HG02938 (cell line): ENCODE results near the gene PCDH9.

Experiments used
- ATAC-seq: cut with Tn5 transposase; IDR thresholded peaks from one replicate; pipeline ENCODE4 v1.9.1; 2021; ENCODE audit warnings: mild to moderate bottlenecking, moderate library complexity; ENCODE audit not compliant: unreplicated experiment

Gene PCDH9

DNA sequence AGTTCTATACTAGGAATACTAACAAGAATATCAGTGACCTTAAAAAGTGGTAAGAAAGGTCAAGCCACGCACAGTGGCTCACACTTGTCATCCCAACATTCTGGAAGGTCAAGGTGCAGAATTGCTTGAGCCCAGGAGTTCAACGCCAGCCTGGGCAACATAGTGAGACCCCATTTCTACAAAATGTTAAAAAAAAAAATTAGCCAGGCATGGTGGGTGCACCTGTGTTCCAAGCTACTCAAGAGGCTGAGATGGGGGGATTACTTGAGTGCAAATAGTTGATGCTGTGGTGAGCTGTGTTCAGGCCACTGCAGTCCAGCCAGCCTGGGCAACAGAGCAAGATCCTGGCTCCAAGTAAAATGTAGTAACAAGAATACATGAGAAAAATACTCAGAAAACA lies 61.8 kb downstream of the PCDH9 start:
- ATAC-seq: no peak

DNA sequence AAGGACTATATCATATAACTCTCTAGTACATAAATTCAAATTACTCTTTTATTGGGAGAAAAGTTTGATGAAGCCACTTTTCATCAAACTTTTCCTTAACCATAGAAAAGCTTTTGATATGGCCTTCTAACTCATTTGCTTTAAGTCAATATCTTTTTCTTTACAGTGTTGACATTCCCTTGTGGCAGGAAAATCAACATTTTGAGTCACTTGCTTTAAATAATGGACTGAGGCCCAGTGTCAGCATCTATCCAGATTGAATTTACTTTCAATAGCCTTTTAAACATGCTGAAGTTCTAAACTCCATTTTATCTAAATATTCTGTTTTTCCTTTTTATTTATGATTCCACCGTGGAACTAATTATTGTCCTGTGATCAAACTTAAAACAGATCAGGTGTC lies 62.7 kb downstream of the PCDH9 start:
- no peak for ATAC-seq

DNA sequence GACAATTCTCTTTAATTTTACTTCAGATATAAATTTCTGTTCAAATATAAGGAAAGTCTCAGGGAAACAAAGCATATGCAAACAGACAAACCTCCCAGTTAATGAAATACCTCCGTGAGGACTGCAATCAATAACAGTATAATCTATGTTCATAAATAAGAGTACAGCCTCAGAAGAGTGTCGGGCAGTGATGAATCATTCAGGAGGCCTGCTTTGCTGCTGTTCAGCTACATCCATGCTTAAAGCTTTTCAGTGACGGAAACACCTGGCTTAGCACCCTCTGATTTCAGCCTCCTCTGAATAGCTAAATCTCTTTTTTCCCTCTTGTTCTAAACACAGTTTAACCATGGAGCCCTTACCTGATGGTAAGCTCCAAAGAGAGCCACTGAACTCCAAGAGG lies 69.0 kb downstream of the PCDH9 start:
- ATAC-seq: no peak

DNA sequence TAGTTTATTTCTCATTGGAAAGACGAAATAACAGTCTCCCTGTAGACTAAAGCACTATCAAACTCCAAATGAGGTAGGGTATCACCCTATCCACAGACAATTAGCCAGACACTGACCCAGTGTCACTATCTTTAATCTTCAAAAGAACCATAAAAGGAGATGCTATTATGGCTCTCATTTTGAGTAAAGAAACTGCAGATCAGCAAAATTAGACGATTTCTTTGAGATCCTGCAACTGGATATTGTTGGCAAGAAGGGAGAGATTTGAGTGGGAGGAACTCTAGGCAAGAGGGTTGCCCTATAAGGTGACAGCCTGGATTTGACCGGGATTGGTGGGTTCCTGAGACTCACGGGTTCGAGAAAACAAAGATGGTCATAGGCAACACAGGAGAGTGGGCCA lies 71.2 kb downstream of the PCDH9 start:
- no peak for ATAC-seq

DNA sequence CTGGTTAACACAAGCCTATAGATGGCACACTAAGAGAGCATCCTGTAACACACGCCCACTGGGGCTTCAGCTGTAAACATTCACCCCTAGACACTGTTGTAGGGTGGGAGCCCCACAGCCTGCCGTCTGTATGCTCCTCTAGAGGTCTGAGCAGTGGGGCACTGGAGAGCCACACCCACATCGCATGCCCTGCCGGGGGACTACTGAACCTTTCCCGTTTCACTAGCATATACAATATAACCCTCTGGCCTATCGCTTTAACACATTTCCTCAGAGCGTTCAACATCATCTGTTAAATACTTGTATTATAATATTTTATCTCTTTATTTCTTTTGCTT lies 73.4 kb downstream of the PCDH9 start:
- no peak for ATAC-seq

DNA sequence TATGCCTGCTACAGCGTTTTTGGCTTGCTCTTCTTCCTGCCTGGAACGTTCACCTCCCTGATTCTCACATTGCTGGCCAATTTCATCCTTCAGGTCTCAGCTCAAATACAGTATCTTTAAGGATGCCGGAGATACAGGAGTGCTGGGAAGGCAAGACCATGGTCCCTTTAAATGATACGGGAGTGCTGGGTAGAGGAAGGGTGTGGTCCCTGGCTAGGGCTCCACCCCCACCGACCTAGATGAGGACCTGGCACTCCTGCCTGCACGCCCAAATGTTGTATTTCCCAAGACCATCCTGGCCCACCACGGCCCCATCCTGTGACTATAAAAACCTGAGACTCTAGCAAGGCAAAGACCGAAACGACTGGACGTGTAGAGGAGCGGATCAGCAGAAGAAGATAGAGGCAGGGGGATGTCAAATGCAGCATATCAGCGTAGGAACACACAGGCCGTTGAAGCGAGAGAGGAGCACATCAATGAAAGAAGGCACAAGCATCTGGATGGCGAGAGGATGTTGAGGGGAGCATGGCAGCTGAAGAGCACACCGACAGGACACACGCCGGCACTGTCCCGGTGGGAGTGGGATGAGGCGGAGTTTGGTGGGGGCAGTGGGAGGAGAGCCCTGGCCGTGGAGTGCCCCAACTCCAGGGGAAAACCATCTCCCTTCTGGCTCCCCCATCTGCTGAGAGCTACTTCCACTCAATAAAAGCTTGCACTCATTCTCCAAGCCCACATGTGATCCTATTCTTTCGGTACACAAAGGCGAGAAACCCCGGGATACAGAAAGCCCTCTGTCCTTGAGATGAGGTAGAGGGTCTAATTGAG lies 74.0 kb downstream of the PCDH9 start:
- ATAC-seq: no peak

DNA sequence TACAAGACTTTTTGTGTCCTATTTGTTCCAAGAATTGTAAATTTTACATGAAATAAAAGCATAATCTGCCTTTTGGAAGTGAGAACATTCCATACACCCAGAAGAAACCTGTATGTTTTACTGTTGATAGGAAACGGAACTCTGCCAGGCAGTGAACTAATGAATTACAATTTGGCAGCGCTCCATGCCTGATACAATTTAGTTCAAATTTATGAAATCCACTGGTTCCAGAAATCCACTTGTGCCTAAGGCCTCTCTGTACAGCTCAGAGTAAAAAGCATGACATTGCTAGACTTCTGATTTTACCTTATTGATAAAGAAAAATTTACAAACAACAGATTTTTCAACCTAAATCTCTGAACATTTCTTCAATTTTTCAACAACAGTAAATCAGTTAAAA lies 78.1 kb downstream of the PCDH9 start:
- no peak for ATAC-seq

DNA sequence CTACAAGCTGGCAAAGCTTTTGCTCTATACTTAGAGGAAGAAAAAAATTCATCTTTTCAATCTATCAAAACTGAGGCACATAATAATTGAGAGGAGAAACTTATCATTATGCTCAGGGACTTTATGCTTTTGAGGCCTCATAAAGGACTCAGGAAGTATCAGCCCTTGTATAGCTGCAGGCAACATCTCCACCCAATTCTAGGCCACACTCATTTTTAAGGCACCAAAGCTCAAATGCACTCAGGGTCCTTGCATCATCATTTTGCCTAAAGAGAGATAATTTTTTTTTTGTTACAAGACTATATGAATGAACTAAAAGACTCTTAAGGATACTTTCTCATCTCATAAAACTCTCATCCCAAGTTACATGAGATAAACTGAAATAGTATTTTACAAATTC lies 78.5 kb downstream of the PCDH9 start:
- no peak for ATAC-seq

DNA sequence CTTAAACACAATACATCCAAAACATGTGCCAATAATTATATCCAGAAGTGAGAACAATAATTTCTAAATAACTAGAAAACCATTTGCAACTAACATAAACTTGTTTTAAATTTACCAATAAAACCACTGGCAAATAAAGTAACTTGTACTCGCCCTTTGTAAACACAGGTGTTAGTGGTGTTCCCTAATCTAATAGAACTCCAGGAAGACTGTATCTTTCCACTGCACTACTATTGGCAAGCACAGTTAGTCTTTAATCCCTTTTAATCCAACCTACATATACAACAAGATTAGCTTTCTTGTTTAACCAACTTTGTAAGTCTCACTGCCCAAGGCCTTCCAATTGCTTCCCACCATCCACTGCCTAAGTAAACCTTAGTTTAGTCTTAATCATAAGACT lies 79.5 kb downstream of the PCDH9 start:
- ATAC-seq: no peak

DNA sequence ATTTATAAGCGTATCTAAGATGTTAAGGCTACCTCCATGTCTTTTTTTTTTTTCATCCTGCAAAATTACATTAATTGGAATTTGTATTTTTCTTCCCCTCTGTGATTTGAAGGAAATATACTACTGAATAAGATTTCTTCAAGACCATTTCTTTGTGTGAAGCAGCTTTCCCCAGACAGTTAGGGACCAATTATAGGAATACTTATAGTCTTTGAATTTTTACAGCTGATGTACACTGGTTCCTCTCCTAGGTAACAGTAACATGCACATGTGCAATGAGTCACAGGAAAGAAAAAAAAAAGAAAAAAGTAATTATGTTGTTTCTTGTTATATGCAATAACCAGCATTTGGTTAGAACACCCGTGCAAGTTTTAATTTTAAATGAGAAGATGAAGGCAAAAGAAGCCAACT lies 82.0 kb downstream of the PCDH9 start:
- no peak for ATAC-seq

DNA sequence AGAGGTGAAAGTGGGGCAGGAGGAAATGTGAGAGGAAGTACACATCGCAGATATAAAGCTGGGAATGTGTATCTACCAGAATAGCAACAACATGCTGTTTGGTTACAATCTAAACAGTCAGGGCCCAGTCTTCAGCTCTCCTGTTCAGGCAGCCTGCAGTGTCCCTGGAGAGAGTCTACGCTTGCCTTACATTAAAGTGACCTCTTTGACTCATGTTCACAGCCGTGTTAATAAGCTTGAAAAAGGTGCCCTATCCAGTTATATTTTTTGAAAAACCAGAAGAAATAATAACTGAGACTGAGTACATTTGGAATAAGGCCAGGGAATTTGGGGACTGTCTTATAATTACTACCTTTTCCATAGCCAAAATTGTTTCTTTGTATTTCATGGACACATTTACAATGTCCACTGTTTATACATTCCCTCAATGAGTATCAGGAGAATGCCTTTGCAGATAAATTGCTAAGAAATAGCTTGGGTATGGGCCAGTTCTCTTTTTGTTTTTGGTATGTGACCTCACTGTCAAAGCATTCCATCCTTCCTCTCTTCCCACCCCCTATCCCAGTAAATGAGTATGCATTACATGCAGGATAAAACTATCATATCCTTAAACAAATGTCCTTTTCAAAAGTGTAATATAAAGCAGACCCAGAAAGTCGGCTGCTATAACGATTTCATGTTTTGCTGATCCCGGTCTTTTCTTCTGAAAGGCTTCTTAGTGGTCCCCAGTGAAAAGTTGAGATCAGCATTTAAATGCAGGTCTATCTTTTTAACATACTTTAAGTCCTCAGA lies 82.6 kb downstream of the PCDH9 start:
- no peak for ATAC-seq

DNA sequence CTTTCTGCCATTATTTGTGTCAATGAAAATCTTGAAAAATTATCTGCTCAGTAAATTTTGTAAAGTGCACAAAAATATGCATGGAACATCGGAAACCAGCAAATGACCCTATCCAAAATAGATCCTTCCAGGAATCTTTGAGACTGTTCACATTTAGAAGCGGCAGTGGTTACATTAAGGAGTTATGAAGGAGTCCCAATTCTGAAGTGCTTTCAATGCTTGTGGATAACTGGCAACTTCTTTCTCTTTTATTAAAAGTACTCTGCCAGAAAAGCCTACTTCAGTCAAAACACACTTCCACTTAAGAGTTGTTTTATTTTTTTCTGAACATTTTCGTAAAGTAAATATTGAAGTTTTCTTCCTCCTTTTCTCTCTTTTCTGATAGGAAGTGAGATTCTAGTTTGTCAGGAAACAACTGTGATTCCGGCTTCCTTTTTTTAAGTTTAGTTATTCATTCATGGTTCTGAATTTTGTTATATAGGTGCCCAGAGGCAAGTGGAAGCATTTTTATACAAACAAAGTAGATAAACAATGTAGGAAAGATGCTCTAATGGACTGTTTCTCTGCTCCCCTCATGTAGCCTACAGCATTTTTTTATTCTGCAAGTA lies 83.5 kb downstream of the PCDH9 start:
- no peak for ATAC-seq

DNA sequence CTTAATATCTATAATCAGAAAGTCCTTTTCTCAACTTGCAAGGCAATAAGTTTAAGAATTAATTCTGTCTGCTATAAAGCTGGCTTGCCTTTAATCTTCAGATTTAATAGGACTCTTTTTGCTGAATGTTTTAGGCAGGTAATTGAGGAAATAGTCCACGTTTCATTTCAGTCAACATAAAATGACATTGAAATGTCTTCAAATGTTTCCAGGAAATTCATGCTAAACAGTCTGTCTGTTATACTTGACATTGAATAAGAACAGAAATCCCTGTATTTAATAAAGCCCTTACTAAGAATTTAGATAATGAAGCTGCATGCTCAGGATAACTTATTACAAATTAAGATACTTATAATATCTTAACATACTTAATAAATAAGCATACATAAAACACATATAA lies 84.2 kb downstream of the PCDH9 start:
- no peak for ATAC-seq

DNA sequence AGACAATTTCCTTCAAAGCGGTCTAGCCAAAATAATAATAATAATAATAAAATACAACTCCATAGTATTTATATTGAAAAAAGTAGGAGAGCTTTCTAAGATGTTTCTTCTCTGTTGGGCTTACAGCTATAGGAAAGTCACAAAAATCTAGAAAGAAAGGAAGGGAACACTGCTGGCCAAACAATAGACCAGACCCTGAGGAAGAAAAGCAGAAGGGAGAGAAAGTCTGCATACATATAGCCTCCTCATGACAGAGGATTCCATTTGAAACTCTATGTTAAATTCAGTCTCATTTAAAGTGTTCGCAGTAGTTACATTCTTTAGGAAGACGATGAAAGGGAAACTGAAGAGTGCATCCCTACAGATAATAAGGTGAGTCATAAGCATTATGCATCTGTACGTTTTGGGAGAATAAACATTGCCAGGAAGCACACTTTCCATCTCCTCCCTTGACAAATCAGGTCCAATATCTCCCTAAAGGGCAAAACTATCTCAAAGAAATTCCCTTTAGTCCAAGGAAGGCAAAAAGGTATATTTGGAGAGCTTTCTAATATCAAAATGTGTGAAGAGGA lies 86.5 kb downstream of the PCDH9 start:
- no peak for ATAC-seq

DNA sequence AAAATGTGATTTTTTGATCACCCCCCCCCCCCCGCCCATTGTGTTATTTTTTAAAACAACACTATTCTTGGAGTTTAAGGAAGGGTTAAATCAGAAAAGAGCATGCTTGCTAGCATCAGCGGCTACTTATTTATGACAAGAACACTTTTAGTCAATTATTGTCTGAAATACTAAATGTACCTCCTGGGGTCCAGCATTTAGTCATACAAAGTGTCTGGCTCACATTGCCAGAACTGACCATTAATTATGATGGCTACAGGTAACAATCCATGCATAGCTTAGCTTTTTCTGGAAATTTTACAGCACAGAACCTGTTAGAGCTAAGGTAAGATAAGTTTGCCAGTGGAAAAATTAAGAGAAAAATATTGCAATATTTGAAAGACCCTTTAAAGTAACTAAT lies 90.1 kb downstream of the PCDH9 start:
- ATAC-seq: no peak

DNA sequence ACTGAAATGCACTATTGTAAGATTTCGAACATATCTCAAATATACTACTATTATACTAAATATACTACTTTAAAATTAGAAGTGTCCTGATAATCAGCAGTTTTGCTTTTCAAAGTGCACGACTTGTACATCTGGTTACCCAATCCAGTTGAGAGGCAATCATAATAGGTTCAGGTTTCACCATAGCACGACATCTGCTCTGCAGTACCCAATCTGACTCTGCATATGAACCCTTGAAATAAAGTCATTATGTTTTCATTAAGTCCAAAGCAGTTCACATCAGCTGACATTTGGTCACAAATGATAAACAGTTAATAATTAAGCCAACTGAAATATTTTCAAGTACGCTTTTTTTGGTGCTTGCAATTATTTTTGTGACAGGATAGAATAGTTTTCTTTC lies 90.6 kb downstream of the PCDH9 start:
- no peak for ATAC-seq

DNA sequence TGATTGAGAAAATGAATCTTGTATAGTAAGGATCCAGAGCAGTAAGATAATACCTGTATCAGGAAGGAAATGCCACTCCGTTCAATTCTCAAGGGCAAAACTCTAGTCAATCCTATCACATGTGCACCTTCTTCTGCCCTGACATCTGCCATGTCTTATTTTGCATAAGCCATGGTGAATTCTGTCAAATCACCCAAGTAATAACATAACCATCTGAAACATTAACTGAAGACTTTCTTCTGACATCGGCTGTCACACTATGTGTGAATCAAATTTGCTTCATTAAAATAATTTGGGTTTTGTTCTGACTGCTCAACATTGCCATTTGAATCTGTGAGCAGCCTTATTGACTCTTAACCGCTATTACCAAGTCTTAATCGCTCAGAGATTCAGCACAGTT lies 91.2 kb downstream of the PCDH9 start:
- ATAC-seq: no peak

DNA sequence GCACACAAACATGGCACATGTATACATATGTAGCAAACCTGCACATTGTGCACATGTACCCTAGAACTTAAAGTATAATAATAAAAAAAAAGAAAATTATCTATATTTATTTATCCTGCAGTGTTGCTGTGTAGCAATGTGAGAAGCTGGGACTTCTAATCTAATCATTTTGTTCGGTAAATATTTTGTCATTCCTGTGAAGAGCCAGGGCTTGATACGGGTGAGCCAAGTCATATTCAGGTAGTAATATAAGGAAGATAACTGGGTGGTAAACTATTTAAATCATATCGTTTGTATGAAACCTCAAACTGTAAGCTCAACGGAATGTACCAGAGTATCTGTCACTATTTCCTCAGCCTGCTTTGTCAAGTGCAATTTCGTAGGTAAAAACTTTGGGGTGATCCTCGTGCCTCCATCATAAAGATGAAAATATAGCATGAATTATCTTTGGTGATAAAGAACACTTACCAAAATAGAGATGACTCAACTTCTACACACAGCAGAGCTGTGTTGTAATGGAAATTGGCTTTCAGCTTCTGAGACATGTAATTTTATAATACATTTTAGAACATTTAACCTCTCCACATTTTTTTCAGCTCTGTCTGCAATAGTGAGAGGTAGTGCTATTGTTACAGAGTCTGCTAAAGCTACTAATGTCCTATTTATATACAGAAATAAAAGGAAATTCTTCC lies 92.9 kb downstream of the PCDH9 start:
- no peak for ATAC-seq

DNA sequence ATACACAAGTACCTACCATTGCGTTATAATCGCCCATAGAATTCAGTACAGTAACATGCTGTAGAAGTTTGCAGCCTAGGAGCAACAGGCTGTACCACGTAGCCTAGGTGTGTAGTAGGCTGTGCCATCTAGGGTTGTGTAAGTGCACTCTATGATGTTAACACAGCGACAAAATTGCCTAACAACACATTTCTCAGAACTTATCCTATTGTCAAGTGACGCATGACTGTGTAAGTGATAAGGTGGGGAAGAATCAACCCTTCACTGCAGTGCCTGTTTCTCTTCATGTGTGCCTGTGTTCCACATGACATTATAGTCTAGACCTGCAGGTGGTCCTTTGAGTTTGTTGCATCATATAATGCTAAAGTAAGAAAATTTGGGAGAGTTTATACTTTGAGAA lies 94.0 kb downstream of the PCDH9 start:
- no peak for ATAC-seq

DNA sequence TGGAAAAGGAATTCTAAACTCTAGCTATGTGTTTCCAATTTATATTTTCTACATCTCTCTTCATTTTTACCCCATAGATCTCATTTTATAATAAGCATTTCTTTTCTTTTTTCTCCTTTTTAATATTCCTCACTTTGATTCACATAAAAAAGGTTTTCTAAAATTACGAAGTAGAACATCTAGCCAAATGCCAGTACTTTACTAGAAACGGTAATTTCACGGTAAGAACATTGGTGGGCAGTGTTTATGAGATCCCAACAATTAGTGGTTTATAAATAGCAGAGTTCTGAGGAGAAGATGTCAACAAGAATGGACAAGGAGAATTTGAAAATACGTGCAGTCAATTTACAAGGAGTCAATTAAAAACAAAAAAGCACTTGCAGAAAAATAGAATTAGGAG lies 94.8 kb downstream of the PCDH9 start:
- no peak for ATAC-seq

DNA sequence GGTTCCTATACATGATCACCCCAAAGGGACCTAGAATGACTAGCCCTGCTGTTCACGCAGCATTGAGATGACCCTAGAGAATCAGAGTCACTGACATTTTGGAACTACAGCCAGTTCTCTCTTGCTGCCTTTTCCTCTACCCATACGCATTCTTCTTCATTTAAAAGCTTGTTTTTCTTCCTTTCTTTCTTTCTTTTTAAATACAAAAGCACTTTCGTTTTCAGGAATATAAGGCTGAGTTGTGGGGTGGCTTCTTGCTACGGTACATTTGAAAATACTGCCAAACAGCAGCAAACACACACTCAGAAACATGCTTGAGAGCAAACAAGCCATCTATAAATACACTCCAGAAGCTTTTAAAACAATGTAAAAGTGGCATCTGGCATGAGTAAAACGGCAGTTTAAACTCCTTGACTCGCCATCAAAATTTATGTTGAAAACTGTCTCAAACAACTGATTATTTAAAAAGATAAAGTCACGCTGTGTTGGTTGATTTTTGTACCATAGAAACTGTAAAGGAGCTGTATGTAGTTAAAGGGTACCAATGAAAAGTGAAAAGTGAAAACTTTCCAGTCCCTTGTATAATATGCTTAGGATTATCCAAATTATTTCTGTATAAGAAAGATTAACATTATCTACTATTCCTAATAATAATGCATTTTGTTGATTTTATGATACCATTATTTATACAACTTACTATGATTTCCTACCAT lies 95.6 kb downstream of the PCDH9 start:
- peak; percentile 41 for ATAC-seq
